GM20000 (cell line): ENCODE results near the gene JAG1.

Experiments
- DNase-seq: peaks from one replicate; pipeline ENCODE4 v3.0.0; 2012; ENCODE audit warnings: low spot score
- CTCF ChIP-seq: IDR thresholded peaks from 2 replicates; pipeline ENCODE4 v1.5.1; 2012; ENCODE audit warnings: mild to moderate bottlenecking, control low read depth; ENCODE audit errors: extremely low read depth, missing control alignments

JAG1 gene

DNA sequence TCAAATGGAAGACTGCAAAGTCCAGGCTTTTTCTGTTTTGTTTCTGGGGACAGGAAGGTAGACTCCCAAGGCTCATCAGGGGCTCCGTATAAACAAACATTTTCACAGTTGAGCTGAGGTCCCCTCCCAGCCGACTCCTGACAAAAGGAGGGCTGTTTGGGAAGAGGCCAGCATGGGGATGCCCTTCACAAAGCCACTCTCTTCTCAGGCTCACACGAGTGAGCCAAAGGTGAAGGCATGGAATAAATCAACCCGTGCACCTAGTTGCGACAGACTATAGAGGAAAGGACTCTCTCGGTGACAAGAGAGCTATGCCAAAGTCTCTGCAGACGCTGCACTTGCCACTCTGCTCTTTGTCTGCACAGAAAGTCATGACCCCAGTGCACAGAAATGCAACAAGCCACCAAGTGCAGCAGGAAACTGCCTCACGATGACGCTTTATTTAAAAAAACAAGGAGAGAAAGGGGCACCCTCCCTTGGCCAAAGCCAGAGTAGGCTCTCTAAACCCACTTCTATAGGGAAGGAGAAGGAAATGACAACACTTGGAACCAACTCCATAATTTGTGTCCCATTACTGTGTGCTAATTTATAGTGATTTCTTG lies 21.0 kb downstream of the JAG1 start:
- DNase-seq: no peak
- TF ChIP-seq CTCF: no peak

DNA sequence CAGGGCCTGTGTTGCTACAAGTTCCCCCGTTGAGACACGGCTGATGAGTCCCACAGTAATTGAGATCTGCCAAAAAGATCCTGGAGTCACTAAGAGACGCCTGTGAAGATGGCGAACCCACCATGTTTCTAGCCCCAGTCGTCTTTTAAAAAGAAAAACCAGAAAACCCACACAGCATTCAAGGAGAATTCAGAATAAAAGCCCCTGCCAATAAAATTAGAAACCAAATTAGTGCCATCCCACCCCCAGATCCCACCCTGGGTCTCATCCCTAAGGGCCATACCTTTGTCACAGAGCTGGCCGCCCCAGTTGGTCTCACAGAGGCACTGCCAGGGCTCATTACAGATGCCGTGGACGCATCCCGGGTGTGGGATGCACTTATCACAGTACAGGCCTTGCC lies 21.6 kb downstream of the JAG1 start:
- TF ChIP-seq CTCF: no peak
- DNase-seq: no peak

- no peak for TF ChIP-seq CTCF
- DNase-seq: no peak
These were observed 22.4 kb downstream of the JAG1 start for GRCh38 chr20:10651227-10651990.

- DNase-seq: no peak
- no peak for TF ChIP-seq CTCF
These were observed 24.0 kb downstream of the JAG1 start for GRCh38 chr20:10649797-10650160.

DNA sequence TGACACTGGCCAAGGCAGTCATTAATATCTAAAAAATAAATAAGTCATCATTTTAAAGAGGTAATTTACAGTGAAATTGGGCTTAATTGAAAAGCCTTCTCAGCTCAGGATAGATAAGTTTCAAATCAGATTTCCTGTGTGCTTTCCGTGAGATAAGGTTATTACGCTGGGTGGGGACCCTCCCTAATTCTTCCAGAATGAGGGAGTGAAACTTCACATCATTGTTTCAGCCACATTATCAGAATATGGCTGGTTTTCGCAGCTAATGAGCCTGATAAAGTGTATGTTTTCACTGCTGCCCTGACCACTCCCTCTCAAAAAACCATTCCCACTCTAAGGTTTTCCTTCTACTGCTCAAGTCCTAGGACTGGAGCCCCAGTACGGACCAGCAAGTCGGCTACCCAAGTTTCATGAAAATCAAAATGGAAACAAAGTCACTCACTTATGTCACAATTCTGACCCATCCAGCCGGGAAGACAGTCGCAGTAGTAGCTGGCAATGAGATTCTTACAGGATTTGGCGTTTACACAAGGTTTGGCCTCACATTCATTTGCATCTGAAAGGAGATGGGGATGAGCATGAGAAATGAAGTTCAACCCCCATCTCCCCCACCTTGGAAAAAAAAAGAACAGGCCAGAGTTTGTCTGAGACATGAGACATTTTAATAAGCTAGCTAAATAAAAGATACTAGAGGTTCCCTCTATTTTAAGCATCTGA lies 24.6 kb downstream of the JAG1 start:
- DNase-seq: no peak
- no peak for TF ChIP-seq CTCF

DNA sequence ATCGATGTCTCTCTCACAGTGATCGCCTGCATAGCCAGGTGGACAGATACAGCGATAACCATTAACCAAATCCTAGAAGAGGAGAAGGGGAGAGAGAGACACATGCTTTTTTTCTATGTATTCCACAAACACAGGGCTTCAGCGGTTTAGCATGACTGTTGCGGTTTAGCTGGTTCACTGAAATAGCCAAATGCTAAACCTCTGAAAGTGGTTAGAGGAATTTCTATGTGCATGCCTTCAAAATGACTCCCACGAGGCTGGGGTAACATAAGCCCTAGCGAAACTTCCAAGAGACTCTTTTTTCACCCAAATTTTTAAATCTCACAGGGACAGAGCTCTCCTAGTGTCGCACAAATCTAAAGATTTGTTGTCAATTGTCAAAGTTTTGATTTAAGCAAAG lies 25.1 kb downstream of the JAG1 start:
- TF ChIP-seq CTCF: no peak
- DNase-seq: no peak

DNA sequence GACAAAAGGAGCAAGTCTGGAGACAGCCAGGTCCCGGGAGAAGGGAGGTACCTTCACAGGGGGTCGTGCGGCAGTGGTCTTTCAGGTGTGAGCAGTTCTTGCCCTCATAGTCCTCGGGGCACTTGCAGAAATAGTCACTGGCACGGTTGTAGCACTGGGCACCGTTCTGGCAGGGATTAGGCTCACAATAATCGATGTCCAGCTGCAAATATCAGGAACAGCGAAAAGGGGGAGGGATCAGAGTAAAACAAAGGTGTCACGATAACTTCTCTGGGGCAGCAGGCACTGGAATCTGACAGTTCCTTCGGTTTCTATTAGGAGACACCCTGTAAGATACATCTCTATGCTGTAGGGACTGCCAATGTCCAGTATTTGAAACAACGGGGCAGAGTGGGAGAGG lies 25.9 kb downstream of the JAG1 start:
- no peak for DNase-seq
- TF ChIP-seq CTCF: no peak
